ENCODE data around the gene TMIGD3. TPM values are rescaled to one million over a fixed set of nuclear protein-coding genes. Genes with fewer than 3 reads are reported as not detected.

Gene TMIGD3
- total RNA-seq, 1 donor from 2014 or later = 1.2 TPM

Other genes starting within 250 kb of the TMIGD3 start
- gene CHIA, start 212.8 kb downstream of the TMIGD3 start, total RNA-seq = not detected
- gene OVGP1, start 75.9 kb downstream of the TMIGD3 start, total RNA-seq = 3.1 TPM
- 16.4 TPM for gene WDR77, start 54.4 kb downstream of the TMIGD3 start, total RNA-seq
- gene ATP5PB, start 54.2 kb downstream of the TMIGD3 start, total RNA-seq = 112 TPM
- 15.9 TPM for gene C1orf162, start 29.6 kb downstream of the TMIGD3 start, total RNA-seq
- 3.8 TPM for gene ADORA3, start within 50 bp of the TMIGD3 start, total RNA-seq
- 97.0 TPM for gene RAP1A, start 116.2 kb upstream of the TMIGD3 start, total RNA-seq
- 17.9 TPM for gene INKA2, start 235.8 kb upstream of the TMIGD3 start, total RNA-seq